Measurements from ENCODE around the gene MPHOSPH6.

DNA sequence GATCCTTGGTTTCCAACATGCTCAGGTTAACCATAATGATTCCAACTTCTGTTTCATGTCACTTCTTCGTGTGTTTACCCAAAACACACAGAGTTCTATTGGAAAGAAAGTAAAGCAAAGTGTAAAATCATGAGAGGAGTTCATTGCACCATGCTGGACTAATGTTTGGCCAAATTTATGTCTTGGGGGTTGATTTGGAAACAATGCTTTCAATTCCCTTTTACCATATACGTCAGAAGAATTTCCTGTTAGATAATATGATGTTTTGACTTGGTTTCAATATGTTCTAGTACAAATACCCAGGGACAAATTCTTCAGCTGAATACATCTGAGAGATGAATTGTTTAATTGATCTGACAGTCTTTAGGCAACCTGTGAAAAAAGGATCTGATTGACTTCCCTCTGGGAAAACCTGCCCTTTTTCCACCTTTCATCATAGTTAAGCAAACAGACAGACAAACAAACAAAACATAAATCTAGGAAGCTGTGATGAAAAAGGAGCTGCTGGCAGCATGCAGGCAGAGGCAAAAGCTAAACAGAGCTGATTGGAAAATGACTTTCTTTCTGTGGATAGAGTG is 26.0 kb upstream of the MPHOSPH6 start:
- TF ChIP-seq GATA3 (IDR thresholded peaks at IDR 0.05; ENCODE audit: low read depth, low read length) = no peak
- no peak for TF ChIP-seq GATA2 (IDR thresholded peaks at IDR 0.05; ENCODE audit: low read depth, low read length)
